GM18951 (cell line): Measurements from ENCODE around the gene CNN3.

ENCODE experiments used
- POLR2A ChIP-seq: IDR thresholded peaks from 4 replicates; pipeline ENCODE4 v1.6.1; 2011; ENCODE audit warnings: mild to moderate bottlenecking; ENCODE audit not compliant: insufficient read length, insufficient read depth; ENCODE audit errors: extremely low read depth
- in situ Hi-C: fragments of 300-500 bp; cut with MboI; formaldehyde crosslinking; loops from one replicate; pipeline ENCODE4 v1.12.0; 2022; ENCODE audit warnings: low sequenced_read_pairs, mixed read lengths, inconsistent platforms; ENCODE audit not compliant: unreplicated experiment

The CNN3 gene

GRCh38 chr1:94864821-94865220, 62.1 kb downstream of the CNN3 start:
- in situ Hi-C loops: loop anchor here (5.0 kb wide), 1 partner anchor 172 kb away; no protein-coding TSS in a partner anchor

GRCh38 chr1:94863919-94864318, 63.0 kb downstream of the CNN3 start:
- in situ Hi-C loops: loop anchor here (5.0 kb wide), 1 partner anchor 173 kb away; no protein-coding TSS in a partner anchor
- no peak for TF ChIP-seq POLR2A

More at GRCh38 chr1:94864821-94865220, 62.1 kb downstream of the CNN3 start:
- no peak for TF ChIP-seq POLR2A

GRCh38 chr1:94863297-94863911, 63.5 kb downstream of the CNN3 start:
- in situ Hi-C loops: loop anchor here (5.0 kb wide), 1 partner anchor 174 kb away; no protein-coding TSS in a partner anchor
- TF ChIP-seq POLR2A: no peak

- in situ Hi-C loops: loop anchor here (5.0 kb wide), 1 partner anchor 175 kb away; no protein-coding TSS in a partner anchor
- TF ChIP-seq POLR2A: no peak
Measured at GRCh38 chr1:94862718-94863117, 64.2 kb downstream of the CNN3 start.

GRCh38 chr1:94859174-94859573, 67.7 kb downstream of the CNN3 start:
- in situ Hi-C loops: no loop called here
- TF ChIP-seq POLR2A: no peak

- no peak for TF ChIP-seq POLR2A
Measured at GRCh38 chr1:94858276-94858675, 68.6 kb downstream of the CNN3 start.

GRCh38 chr1:94856868-94857267, 70.0 kb downstream of the CNN3 start:
- in situ Hi-C loops: no loop called here
- no peak for TF ChIP-seq POLR2A

More at GRCh38 chr1:94858276-94858675, 68.6 kb downstream of the CNN3 start:
- in situ Hi-C loops: no loop called here

GRCh38 chr1:94856004-94856403, 70.9 kb downstream of the CNN3 start:
- in situ Hi-C loops: no loop called here

GRCh38 chr1:94855307-94855700, 71.6 kb downstream of the CNN3 start:
- in situ Hi-C loops: no loop called here
- no peak for TF ChIP-seq POLR2A

More at GRCh38 chr1:94856004-94856403, 70.9 kb downstream of the CNN3 start:
- no peak for TF ChIP-seq POLR2A

GRCh38 chr1:94854458-94855306, 72.2 kb downstream of the CNN3 start:
- in situ Hi-C loops: no loop called here

GRCh38 chr1:94852788-94853187, 74.1 kb downstream of the CNN3 start:
- TF ChIP-seq POLR2A: no peak
- in situ Hi-C loops: no loop called here

More at GRCh38 chr1:94854458-94855306, 72.2 kb downstream of the CNN3 start:
- TF ChIP-seq POLR2A: no peak

GRCh38 chr1:94851571-94851970, 75.3 kb downstream of the CNN3 start:
- TF ChIP-seq POLR2A: no peak
- in situ Hi-C loops: no loop called here
